Stimulated activated CD8-positive, alpha-beta memory T cell treated with anti-CD3 and anti-CD28 coated beads, Interleukin-12 subunit alpha, Interleukin-12 subunit beta, amount 100 ng/mL, for 24 hours (primary cell): ENCODE data around the gene ST3GAL4.
"Not testable (repeated sequence)": the region's sequence is repeated elsewhere in the genome, so short reads cannot be mapped to it uniquely, and the experiment has no call there.

Experiments used
- DNase-seq: peaks from one replicate; pipeline ENCODE4 v3.0.0-alpha.2; 2020; ENCODE audit errors: extremely low read depth

The ST3GAL4 gene

DNA sequence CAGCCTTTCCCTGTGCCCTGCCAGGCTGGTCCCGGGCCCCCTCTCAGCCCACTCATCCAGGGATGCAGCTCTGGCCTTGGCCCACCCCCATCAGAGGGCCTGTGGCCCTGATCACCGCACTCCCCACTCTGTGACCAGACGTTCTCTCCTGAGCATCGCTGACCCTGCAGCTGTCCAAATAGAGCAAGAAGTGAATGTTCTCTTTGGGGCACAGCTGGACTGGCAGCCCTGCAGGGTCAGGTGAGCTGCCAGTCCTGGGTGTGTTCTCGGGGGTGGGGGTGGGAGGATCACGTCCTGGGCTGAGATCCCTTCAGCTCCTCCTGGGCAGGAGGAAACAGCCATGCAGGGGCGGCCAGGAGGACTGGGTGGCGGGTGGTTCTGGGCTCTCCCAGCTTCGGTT, 9.2 kb downstream of the ST3GAL4 start:
- DNase-seq: not testable (repeated sequence)

GRCh38 chr11:126365508-126365907, 10.0 kb downstream of the ST3GAL4 start:
- DNase-seq: not testable (repeated sequence)

DNA sequence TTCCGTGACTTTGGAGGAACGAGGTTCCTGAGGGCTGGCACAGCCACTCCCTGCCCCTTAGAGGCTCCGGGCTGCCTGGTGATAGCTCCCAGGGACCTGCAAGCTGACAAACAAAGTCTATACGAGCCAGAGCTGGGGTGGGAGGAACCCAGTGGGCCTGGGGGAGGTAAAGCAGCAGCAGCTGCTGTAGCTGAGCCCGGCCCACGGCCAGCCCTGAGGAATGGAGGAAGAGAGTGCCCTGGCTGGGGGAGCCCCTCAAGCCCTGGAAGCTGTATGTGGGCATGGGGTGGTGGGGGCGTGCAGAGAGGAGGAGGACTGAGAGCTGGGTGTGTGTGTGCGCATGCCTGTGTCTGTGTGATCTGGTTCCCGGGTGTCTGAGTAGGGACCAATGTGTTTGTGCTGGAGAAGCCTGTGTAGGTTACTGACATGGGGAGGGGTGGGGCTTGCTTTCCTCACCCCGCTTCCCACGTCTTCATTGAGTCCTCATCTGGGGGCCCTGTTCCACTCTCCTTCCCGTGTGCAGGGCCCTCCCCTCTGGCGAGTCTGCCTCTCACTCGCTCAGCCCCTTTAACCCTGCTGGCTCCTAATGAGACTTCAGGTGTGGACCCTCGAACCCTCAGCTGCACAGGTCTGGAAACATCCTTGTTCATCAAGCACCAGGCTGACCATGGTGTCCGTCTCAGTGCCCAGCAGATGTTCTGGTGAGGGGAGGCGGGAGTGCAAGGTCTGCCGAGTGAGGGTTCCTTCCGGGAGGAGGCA, 10.8 kb downstream of the ST3GAL4 start:
- no peak for DNase-seq

- DNase-seq: not testable (repeated sequence)
Observed at GRCh38 chr11:126366823-126367654, 11.6 kb downstream of the ST3GAL4 start.

DNA sequence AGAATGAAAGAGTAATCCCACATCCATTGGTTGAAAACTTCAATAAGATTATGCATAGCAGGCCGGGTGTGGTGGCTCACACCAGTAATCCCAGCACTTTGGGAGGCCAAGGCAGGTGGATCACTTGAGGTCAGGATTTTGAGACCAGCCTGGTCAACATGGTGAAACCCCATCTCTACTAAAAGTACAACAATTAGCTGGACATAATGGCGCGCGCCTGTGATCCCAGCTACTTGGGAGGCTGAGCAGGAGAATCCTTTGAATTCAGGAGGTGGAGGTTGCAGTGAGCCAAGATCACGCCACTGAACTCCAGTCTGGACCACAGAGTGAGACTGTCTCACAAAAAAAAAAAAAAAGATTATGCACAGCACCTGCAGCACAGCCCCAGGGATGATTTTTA, 12.3 kb downstream of the ST3GAL4 start:
- not testable (repeated sequence) for DNase-seq

DNA sequence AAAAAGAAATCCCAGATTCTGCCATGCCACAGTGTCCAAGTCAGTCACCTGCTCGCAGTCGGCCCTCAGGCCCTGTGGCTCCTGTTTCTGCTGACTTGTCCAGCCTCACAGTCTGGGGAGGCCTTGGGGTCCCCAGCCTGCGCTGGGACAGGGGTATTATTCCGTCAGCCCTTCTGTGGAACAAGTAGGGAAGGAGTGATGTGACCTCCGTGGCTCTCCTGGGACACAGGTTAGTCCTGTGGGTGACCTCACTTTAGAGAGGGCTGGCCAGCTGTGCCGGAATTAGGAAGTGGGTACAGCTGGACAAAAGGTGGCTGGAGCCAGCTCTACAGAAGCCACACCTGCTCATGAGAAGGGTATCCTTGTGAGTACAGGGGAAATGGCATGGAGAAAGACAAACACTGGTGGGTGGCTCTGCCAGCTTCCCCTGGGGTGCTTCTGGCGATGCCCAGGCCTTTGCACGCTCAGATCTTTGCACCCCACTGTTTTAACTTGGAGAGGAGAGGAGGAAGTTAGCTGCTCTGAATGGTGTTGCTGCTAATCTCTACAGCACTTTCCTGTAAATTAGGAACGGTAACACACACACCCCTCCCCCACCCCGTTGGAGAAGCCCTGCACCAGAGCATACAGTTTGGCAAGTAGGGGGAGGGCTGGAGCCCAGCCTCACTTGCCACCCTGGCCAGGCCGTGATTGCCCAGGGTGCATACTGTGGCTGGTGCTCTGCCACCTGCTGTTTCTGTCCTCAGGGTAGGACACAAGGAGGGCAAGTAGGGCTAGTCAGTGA, 13.0 kb downstream of the ST3GAL4 start:
- not testable (repeated sequence) for DNase-seq

DNA sequence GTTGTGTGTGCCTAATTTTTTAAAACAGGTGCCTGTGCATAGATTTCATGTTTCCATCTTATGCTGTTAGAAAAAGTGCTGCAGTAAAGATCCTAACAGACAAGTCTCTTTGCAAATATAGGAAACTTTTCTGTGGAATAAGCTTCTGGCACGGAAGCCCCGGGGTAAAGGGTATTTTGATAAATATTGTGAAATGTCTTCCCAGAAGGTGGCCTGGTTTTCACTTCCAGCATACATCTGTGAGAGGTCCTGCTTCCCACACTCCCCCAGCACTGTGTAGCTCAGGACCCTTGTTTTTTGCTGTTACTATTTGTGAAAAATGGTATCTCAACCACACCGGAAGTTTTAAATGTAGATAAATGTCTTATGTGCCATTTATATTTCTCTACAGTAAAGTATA, 14.5 kb downstream of the ST3GAL4 start:
- DNase-seq: no peak

- DNase-seq: no peak
Observed at GRCh38 chr11:126371595-126371994, 16.1 kb downstream of the ST3GAL4 start.

- not testable (repeated sequence) for DNase-seq
Observed at GRCh38 chr11:126373389-126374066, 18.0 kb downstream of the ST3GAL4 start.

- DNase-seq: not testable (repeated sequence)
Observed at GRCh38 chr11:126374562-126375300, 19.2 kb downstream of the ST3GAL4 start.

DNA sequence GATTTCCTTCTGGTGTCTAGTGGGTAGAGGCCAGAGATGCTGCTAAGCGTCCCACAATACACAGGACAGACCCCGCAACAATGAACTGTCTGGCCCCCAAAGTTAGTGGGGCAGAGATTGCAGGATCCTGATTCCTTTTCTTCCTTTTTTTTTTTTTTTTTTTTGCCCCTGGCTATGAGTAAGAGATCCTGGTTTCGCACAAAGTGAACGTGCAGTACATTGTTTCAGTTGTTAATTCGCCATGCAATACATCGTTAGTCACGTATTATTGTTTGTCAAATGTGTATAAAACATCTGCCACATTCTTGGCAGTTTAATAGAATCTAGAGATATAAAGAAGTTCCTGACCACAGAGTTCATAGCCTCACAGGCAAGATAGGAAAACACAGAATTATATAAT, 20.2 kb downstream of the ST3GAL4 start:
- no peak for DNase-seq

GRCh38 chr11:126378763-126379162, 23.3 kb downstream of the ST3GAL4 start:
- DNase-seq: no peak

DNA sequence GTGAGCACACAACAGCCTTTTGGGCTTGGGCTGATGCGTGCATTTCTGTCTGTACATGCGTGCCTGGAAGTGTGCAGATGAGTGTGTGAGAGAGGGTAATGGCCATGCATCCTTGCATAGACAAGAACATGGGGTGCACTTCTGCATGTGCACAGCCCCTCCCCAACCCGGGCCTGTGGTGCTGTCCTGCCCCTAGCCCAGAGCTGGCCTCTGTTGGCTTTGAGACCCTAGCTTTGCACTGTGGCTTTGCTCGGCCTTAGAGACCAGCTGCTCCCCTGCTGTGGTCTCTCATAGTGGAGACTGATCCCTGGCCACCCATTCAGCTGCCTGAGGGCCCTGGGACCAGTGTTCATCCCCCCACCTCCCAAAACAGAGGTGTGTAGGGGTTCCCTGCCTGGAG, 25.4 kb downstream of the ST3GAL4 start:
- DNase-seq: no peak

GRCh38 chr11:126381960-126382359, 26.5 kb downstream of the ST3GAL4 start:
- not testable (repeated sequence) for DNase-seq

- DNase-seq: not testable (repeated sequence)
Observed at GRCh38 chr11:126382641-126383040, 27.2 kb downstream of the ST3GAL4 start.

DNA sequence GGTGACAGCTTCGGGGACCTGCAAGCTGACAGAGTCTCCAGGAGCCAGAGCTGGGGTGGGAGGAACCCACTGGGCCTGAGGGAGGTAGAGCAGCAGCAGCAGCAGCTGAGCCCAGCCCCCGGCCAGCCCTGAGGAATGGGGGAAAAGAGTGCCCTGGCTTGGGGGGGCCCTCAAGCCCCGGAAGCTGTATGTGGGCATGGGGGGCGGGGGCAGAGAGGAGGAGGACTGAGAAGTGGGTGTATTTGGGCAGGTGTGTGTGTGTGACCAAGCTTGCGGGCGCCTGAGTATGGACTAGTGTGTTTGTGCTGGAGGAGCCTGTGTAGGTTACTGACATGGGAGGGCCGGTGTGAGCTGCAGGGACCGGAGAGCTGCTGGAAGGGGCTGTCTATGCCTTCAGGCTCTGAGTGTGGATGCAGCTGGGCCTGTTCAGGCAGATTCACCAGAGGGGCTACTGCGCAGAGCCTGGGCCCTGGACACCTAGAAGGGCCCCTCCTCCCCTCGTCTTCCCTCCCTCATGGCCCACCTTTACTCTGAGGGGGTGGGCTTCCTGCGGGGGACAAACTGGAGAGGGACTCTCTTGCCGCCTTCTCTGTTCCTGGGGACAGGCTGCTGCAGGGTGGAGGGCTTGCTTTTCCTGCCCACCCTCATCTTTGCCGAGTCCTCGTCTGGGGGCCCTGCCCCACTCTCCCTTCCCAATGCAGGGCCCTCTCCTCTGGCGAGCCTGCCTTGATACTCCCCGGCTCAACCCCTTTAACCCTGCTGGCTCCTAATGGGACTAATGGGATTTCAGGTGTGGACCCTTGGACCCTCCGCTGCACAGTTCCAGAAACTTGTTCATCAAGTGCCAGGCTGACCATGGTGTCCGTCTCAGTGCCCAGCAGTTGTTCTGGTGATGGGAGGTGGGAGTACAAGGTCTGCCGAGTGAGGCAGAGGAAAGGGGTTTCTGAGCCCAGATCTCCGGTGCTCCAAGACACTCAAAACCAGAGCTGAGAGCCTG, 28.2 kb downstream of the ST3GAL4 start:
- no peak for DNase-seq

GRCh38 chr11:126384449-126385070, 29.1 kb downstream of the ST3GAL4 start:
- DNase-seq: no peak

- DNase-seq: no peak
Observed at GRCh38 chr11:126385991-126386728, 30.7 kb downstream of the ST3GAL4 start.

DNA sequence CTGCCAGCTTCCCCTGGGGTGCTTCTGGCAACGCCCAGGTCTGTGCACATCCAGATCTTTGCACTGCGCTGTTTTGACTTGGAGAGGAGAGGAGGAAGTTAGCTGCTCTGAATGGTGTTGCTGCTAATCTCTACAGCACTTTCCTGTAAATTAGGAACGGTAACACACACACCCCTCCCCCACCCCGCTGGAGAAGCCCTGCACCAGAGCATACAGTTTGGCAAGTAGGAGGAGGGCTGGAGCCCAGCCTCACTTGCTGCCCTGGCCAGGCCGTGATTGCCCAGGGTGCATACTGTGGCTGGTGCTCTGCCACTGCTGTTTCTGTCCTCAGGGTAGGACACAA, 31.2 kb downstream of the ST3GAL4 start:
- not testable (repeated sequence) for DNase-seq
